Inferior parietal cortex (tissue), 1 donor: ENCODE measurements around the gene COL8A1.
A peak's percentile ranks its signal among the peaks of the same experiment; 100 is the strongest.

ENCODE experiments used
- DNase-seq: peaks from one replicate; pipeline ENCODE4 v3.0.0-alpha.2; 2016; ENCODE audit errors: extremely low spot score

Gene COL8A1

GRCh38 chr3:99760031-99760430 is 121.6 kb downstream of the COL8A1 start:
- no peak for DNase-seq

GRCh38 chr3:99760629-99761028 is 122.2 kb downstream of the COL8A1 start:
- no peak for DNase-seq

GRCh38 chr3:99761415-99762165 is 123.2 kb downstream of the COL8A1 start:
- no peak for DNase-seq

GRCh38 chr3:99762901-99763300 is 124.5 kb downstream of the COL8A1 start:
- no peak for DNase-seq

- no peak for DNase-seq
Measured at GRCh38 chr3:99764377-99764776, 126.0 kb downstream of the COL8A1 start.

GRCh38 chr3:99765042-99765942 is 126.9 kb downstream of the COL8A1 start:
- DNase-seq: no peak

GRCh38 chr3:99767291-99767690 is 128.9 kb downstream of the COL8A1 start:
- no peak for DNase-seq

GRCh38 chr3:99768126-99768525 is 129.7 kb downstream of the COL8A1 start:
- no peak for DNase-seq

- no peak for DNase-seq
Measured at GRCh38 chr3:99768808-99769501, 130.6 kb downstream of the COL8A1 start.

GRCh38 chr3:99772171-99772570 is 133.8 kb downstream of the COL8A1 start:
- DNase-seq: no peak

GRCh38 chr3:99772671-99773070 is 134.3 kb downstream of the COL8A1 start:
- DNase-seq: no peak

GRCh38 chr3:99774467-99774866 is 136.1 kb downstream of the COL8A1 start:
- no peak for DNase-seq

GRCh38 chr3:99776516-99777209 is 138.3 kb downstream of the COL8A1 start:
- no peak for DNase-seq

GRCh38 chr3:99777210-99777549 is 138.8 kb downstream of the COL8A1 start:
- DNase-seq: no peak

- no peak for DNase-seq
Measured at GRCh38 chr3:99777708-99778107, 139.3 kb downstream of the COL8A1 start.

- no peak for DNase-seq
Measured at GRCh38 chr3:99780749-99781148, 142.4 kb downstream of the COL8A1 start.

- DNase-seq: no peak
Measured at GRCh38 chr3:99781761-99782160, 143.4 kb downstream of the COL8A1 start.

GRCh38 chr3:99783011-99783573 is 144.7 kb downstream of the COL8A1 start:
- DNase-seq: no peak

- DNase-seq: peak; percentile 35
Measured at GRCh38 chr3:99789011-99789721, 150.8 kb downstream of the COL8A1 start.

- DNase-seq: no peak
Measured at GRCh38 chr3:99794485-99794884, 156.1 kb downstream of the COL8A1 start.

GRCh38 chr3:99795573-99795972 is 157.2 kb downstream of the COL8A1 start:
- DNase-seq: no peak
